Neutrophil (primary cell): ENCODE measurements around the gene CALML5.

Experiments used
- H3K27ac ChIP-seq: fragments of 200-600 bp; sonication (generic); 2 replicates; pipeline ENCODE4 v1.5.1; 2016; ENCODE audit warnings: mild to moderate bottlenecking, moderate library complexity
- H3K27me3 ChIP-seq: fragments of 200-600 bp; sonication (generic); 2 replicates; pipeline ENCODE4 v1.6.0; 2016; ENCODE audit warnings: mild to moderate bottlenecking
- H3K36me3 ChIP-seq: fragments of 200-600 bp; sonication (generic); 2 replicates; pipeline ENCODE4 v1.5.1; 2017
- H3K4me1 ChIP-seq, 2 experiments: fragments of 200-600 bp in 1 of 2; sonication (generic) in 1 of 2; 1 replicate in 1 of 2; 2 replicates in 1 of 2; pipeline versions ENCODE4 v1.5.1 to v1.6.1; 2013 to 2016; ENCODE audit warnings: low read depth in 1 of 2, low read length in 1 of 2, mild to moderate bottlenecking in 1 of 2, moderate library complexity in 1 of 2; ENCODE audit not compliant: control insufficient read depth in 1 of 2, insufficient read depth in 1 of 2
- H3K4me3 ChIP-seq, 2 experiments: fragments of 200-600 bp in 1 of 2; sonication (generic) in 1 of 2; 1 replicate in 1 of 2; 2 replicates in 1 of 2; pipeline ENCODE4 v1.5.1; 2013 to 2016; ENCODE audit warnings: low read depth in 1 of 2, low read length in 1 of 2, mild to moderate bottlenecking in 1 of 2, moderate library complexity in 1 of 2
- H3K9me3 ChIP-seq: fragments of 200-600 bp; sonication (generic); 2 replicates; pipeline ENCODE4 v1.5.1; 2016
- CTCF ChIP-seq: fragments of 200-600 bp; sonication (generic); IDR thresholded peaks from 2 replicates; pipeline ENCODE4 v1.5.1; 2016; ENCODE audit warnings: antibody characterized with exemption

Gene CALML5, protein sequence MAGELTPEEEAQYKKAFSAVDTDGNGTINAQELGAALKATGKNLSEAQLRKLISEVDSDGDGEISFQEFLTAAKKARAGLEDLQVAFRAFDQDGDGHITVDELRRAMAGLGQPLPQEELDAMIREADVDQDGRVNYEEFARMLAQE

DNA sequence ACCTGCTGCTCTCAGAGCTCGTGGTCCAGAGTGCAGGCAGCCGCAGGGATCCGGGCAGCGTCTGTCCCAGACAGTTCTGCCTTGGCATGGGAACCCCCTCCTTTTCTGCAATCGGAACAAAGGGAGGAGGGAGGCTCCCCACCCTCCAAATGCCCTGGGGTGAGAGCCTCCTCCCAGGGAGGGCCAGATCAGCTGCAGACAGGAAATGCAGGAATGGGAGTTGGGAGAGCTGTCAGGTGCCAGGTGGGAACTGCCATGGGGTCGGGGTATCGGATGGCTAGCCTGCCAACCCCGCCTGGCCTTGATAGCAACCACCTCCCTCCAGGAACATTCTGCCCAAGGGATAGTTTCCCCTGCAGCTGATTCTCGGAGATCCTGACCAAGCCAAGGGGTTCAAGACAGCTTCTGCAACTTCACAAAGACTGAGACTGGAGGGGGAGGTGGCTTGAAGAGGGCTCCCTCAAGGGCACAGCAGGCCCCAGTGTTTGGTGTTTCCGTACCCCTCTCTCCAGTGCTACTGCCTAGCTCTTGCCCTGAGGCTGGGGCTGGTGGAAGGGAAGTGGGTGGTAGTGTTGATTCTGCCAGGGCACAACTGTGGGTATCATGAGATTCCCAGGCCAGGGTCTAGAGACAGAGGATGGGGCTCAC is at the start of gene CALML5:
CALML5 (minus strand) TSS at position 78 of the 648 bp plus-strand sequence. CDS start 132 bp downstream, outside the sequence.
- Histone ChIP-seq H3K27me3 (no peaks in the 10 kb centered on the region), H3K4me1 (no peaks in the 10 kb centered on the region), H3K27ac (no peak within 1 kb of the TSS), H3K4me3 (no peak within 1 kb of the TSS), H3K9me3 (no peaks in the 10 kb centered on the region), H3K36me3 (no peaks in the 10 kb centered on the region)
- TF ChIP-seq CTCF = no peak

- Histone ChIP-seq H3K9me3 (no peaks in the 10 kb centered on the region), H3K4me1 (peaks cover 56 to 59% of the 10 kb centered on the region in 2 experiments), H3K27ac (peak overlapping the region; percentile 72), H3K4me3 (peak overlapping the region; percentile 14 to 52), H3K36me3 (no peaks in the 10 kb centered on the region), H3K27me3 (no peaks in the 10 kb centered on the region)
- no peak for TF ChIP-seq CTCF
Observed at GRCh38 chr10:5547931-5548660, 48.7 kb upstream of the CALML5 start.

DNA sequence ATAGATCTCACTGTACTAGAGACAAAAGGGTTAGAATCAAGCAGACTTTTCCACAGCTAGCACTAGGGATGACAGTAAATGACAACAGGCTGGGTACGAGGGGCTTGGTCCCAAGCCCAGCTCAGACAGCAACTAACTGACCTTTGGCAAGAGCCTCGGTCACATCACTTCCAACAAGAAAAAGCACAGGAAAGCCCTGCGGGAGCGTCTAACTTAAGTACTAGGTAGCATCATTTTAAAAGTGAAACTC is 48.2 kb upstream of the CALML5 start:
- Histone ChIP-seq H3K27ac (peak overlapping the region; percentile 72), H3K4me3 (peak overlapping the region; percentile 14 to 52), H3K4me1 (peaks cover 58 to 64% of the 10 kb centered on the region in 2 experiments), H3K36me3 (no peaks in the 10 kb centered on the region), H3K27me3 (no peaks in the 10 kb centered on the region), H3K9me3 (no peaks in the 10 kb centered on the region)
- no peak for TF ChIP-seq CTCF

- no peaks in the 10 kb centered on the region for H3K36me3 ChIP-seq
- peak overlapping the region; percentile 72 for H3K27ac ChIP-seq
- H3K4me1 ChIP-seq = peaks cover 58 to 64% of the 10 kb centered on the region in 2 experiments
- H3K27me3 ChIP-seq = no peaks in the 10 kb centered on the region
- TF ChIP-seq CTCF = no peak
- no peaks in the 10 kb centered on the region for H3K9me3 ChIP-seq
- H3K4me3 ChIP-seq = peak overlapping the region in 1 of 2 experiments; percentile 52
Observed at GRCh38 chr10:5546891-5547680, 47.7 kb upstream of the CALML5 start.

DNA sequence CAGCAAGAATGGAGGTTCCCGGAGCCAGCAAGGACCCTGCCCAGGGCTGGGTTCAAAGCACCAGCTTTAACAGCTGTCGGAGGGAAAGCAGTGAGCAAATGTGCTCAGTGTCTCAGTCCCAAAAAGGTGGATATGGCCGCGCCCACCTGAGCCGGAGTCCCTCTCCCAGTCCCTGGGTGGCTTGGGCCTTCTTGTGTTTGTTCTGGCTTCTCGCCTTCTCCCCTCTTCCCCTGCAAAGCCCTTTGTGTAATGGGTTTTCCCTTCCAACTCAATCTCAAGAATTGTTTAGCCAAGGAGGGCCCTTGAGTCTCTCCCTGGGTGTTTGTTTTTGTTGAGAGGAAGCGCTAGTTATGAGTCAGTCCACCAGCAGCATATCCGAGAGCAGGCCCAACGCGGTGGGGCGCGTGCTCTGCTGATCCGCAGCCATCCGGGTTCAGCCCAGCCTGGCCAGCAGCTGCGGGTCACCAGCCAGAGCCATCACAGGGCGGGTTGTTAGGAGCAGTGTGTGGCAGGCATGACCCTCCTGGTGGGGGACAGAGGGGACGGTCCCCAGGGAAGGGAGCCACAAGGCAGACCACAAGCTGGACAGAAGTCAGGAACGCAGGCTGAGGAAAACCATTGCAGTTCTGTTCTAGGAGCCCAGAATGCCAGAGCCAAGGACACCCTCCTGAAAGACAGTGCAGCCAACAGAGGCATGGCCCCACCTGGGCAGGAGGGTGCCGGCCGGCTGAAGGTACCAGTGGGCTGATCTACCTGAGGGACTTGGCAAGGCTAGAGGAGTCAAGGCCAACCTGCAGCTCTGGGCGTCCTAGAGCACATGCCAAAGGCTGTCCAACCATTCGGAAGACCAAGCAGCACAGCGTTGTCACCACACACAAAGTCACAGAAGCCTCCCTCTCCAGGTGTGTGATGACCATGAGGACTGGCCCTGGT is 46.7 kb upstream of the CALML5 start:
- no peaks in the 10 kb centered on the region for H3K27me3 ChIP-seq
- TF ChIP-seq CTCF = no peak
- no peaks in the 10 kb centered on the region for H3K36me3 ChIP-seq
- no peaks in the 10 kb centered on the region for H3K9me3 ChIP-seq
- peaks cover 59 to 64% of the 10 kb centered on the region in 2 experiments for H3K4me1 ChIP-seq
- H3K4me3 ChIP-seq = no peak overlapping the region
- H3K27ac ChIP-seq = peak overlapping the region; percentile 79
